Measurements from ENCODE around the gene TRABD2B.

GRCh38 chr1:48022306-48022705, 25.1 kb upstream of the TRABD2B start:
- TF ChIP-seq CREB1 (CRISPR knock-in tag; IDR thresholded peaks at IDR 0.05; ENCODE audit: low read depth) (no peak), POLR2AphosphoS5 (IDR thresholded peaks at IDR 0.05; ENCODE audit: low read depth) (no peak), REST (IDR thresholded peaks at IDR 0.05; ENCODE audit: unreplicated experiment) (no peak), EZH2 (IDR thresholded peaks at IDR 0.05; ENCODE audit: low read depth, unreplicated experiment) (no peak), STAT1 (IDR thresholded peaks at IDR 0.05; ENCODE audit: unreplicated experiment) (no peak), ETS1 (IDR thresholded peaks at IDR 0.05) (no peak), EZH2phosphoT487 (IDR thresholded peaks at IDR 0.05; ENCODE audit: unreplicated experiment) (no peak), ZNF114 (CRISPR knock-in tag; IDR thresholded peaks at IDR 0.05) (no peak), JUNB (IDR thresholded peaks at IDR 0.05; ENCODE audit: unreplicated experiment) (no peak), ZNF331 (CRISPR knock-in tag; IDR thresholded peaks at IDR 0.05; ENCODE audit: low read depth) (no peak), NANOG (IDR thresholded peaks at IDR 0.05; ENCODE audit: borderline replicate concordance) (no peak)
- TF ChIP-seq, protein P1, sequence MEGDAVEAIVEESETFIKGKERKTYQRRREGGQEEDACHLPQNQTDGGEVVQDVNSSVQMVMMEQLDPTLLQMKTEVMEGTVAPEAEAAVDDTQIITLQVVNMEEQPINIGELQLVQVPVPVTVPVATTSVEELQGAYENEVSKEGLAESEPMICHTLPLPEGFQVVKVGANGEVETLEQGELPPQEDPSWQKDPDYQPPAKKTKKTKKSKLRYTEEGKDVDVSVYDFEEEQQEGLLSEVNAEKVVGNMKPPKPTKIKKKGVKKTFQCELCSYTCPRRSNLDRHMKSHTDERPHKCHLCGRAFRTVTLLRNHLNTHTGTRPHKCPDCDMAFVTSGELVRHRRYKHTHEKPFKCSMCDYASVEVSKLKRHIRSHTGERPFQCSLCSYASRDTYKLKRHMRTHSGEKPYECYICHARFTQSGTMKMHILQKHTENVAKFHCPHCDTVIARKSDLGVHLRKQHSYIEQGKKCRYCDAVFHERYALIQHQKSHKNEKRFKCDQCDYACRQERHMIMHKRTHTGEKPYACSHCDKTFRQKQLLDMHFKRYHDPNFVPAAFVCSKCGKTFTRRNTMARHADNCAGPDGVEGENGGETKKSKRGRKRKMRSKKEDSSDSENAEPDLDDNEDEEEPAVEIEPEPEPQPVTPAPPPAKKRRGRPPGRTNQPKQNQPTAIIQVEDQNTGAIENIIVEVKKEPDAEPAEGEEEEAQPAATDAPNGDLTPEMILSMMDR (conservative IDR thresholded peaks at IDR 0.05; ENCODE audit: low read depth in 2 of 2) = no peak
